Liver (tissue), 3 donors: ENCODE data around the gene METTL25.

Source experiments
- GABPA ChIP-seq, 2 donors: IDR thresholded peaks in 1 of 2; conservative IDR thresholded peaks in 1 of 2; 2 replicates each; pipeline ENCODE4 v1.6.1; 2016; ENCODE audit warnings: antibody characterized with exemption in 2 of 2, mild to moderate bottlenecking in 1 of 2, moderate library complexity in 1 of 2
- RAD21 ChIP-seq, 2 donors: IDR thresholded peaks; 2 replicates each; pipeline ENCODE4 v1.6.1; 2016; ENCODE audit warnings: antibody characterized with exemption in 2 of 2, mild to moderate bottlenecking in 2 of 2
- TF ChIP-seq, protein P1 (sequence below): fragments of 150-350 bp; IDR thresholded peaks from 2 replicates; pipeline ENCODE4 v1.5.1; 2017; ENCODE audit warnings: improper control_type of control experiment, low read depth, low read length; ENCODE audit not compliant: missing input control
- donor health status: healthy.
- donor health status: healthy.

DNA sequence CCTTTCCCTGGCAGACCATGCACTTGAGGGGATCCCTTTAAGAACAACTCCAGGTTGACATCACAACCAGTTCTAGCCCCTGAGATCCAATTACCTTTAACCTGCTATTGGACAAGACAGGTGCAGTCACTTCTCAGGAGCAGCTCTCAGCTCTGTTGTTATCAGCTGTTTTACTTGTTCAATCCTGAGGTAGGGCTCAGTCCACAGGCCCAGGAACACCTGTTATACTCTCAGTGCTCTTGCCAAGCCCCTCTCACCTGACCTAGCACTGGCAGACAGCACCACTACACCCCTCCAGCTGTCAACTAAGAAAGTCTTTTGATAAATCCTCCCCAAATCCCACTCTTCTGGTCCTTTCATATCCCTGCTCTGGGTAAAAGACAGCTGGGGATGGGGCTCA is 164.4 kb downstream of the METTL25 start:
- TF ChIP-seq GABPA (IDR thresholded peaks at IDR 0.05 in 1 of 2, conservative IDR thresholded peaks at IDR 0.05 in 1 of 2) (no peak), RAD21 (IDR thresholded peaks at IDR 0.05) (no peak)
- TF ChIP-seq, protein P1, sequence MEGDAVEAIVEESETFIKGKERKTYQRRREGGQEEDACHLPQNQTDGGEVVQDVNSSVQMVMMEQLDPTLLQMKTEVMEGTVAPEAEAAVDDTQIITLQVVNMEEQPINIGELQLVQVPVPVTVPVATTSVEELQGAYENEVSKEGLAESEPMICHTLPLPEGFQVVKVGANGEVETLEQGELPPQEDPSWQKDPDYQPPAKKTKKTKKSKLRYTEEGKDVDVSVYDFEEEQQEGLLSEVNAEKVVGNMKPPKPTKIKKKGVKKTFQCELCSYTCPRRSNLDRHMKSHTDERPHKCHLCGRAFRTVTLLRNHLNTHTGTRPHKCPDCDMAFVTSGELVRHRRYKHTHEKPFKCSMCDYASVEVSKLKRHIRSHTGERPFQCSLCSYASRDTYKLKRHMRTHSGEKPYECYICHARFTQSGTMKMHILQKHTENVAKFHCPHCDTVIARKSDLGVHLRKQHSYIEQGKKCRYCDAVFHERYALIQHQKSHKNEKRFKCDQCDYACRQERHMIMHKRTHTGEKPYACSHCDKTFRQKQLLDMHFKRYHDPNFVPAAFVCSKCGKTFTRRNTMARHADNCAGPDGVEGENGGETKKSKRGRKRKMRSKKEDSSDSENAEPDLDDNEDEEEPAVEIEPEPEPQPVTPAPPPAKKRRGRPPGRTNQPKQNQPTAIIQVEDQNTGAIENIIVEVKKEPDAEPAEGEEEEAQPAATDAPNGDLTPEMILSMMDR, result no peak
